HG03432 (cell line): Measurements from ENCODE around the gene PHF20.
"Not testable (repeated sequence)": the region's sequence is repeated elsewhere in the genome, so short reads cannot be mapped to it uniquely, and the experiment has no call there.

ENCODE experiments used
- ATAC-seq: cut with Tn5 transposase; IDR thresholded peaks from one replicate; pipeline ENCODE4 v1.9.1; 2021; ENCODE audit warnings: mild to moderate bottlenecking, moderate library complexity; ENCODE audit not compliant: unreplicated experiment

Gene PHF20

GRCh38 chr20:35833241-35833640 is 61.4 kb downstream of the PHF20 start:
- no peak for ATAC-seq

- no peak for ATAC-seq
Measured at GRCh38 chr20:35837577-35838195, 65.9 kb downstream of the PHF20 start.

GRCh38 chr20:35838205-35838604 is 66.4 kb downstream of the PHF20 start:
- ATAC-seq: no peak

GRCh38 chr20:35839904-35840303 is 68.1 kb downstream of the PHF20 start:
- no peak for ATAC-seq

- no peak for ATAC-seq
Measured at GRCh38 chr20:35840421-35840820, 68.6 kb downstream of the PHF20 start.

- ATAC-seq: no peak
Measured at GRCh38 chr20:35842361-35842760, 70.5 kb downstream of the PHF20 start.

GRCh38 chr20:35843894-35844293 is 72.1 kb downstream of the PHF20 start:
- not testable (repeated sequence) for ATAC-seq

GRCh38 chr20:35845561-35845960 is 73.7 kb downstream of the PHF20 start:
- ATAC-seq: no peak

- no peak for ATAC-seq
Measured at GRCh38 chr20:35849706-35850105, 77.9 kb downstream of the PHF20 start.

- ATAC-seq: not testable (repeated sequence)
Measured at GRCh38 chr20:35851659-35852058, 79.8 kb downstream of the PHF20 start.

- no peak for ATAC-seq
Measured at GRCh38 chr20:35854713-35855348, 83.0 kb downstream of the PHF20 start.

GRCh38 chr20:35855641-35856040 is 83.8 kb downstream of the PHF20 start:
- ATAC-seq: not testable (repeated sequence)

- no peak for ATAC-seq
Measured at GRCh38 chr20:35856866-35857265, 85.1 kb downstream of the PHF20 start.

GRCh38 chr20:35866418-35867202 is 94.8 kb downstream of the PHF20 start:
- no peak for ATAC-seq

GRCh38 chr20:35870541-35871258 is 98.9 kb downstream of the PHF20 start:
- ATAC-seq: no peak

- no peak for ATAC-seq
Measured at GRCh38 chr20:35871259-35871771, 99.5 kb downstream of the PHF20 start.

- no peak for ATAC-seq
Measured at GRCh38 chr20:35876033-35876320, 104.2 kb downstream of the PHF20 start.

GRCh38 chr20:35877611-35878010 is 105.8 kb downstream of the PHF20 start:
- no peak for ATAC-seq

- ATAC-seq: no peak
Measured at GRCh38 chr20:35878113-35878625, 106.4 kb downstream of the PHF20 start.

GRCh38 chr20:35881676-35882075 is 109.9 kb downstream of the PHF20 start:
- ATAC-seq: no peak
